Measurements from ENCODE around the gene CIDEB. TPM values are rescaled to one million over a fixed set of nuclear protein-coding genes. Genes with fewer than 3 reads are reported as not detected.

The CIDEB gene
- total and polyA plus RNA-seq, 2 of the 4 experiments (the other 2 are of a cell fraction) = under 0.01 to 0.19 TPM

DNA sequence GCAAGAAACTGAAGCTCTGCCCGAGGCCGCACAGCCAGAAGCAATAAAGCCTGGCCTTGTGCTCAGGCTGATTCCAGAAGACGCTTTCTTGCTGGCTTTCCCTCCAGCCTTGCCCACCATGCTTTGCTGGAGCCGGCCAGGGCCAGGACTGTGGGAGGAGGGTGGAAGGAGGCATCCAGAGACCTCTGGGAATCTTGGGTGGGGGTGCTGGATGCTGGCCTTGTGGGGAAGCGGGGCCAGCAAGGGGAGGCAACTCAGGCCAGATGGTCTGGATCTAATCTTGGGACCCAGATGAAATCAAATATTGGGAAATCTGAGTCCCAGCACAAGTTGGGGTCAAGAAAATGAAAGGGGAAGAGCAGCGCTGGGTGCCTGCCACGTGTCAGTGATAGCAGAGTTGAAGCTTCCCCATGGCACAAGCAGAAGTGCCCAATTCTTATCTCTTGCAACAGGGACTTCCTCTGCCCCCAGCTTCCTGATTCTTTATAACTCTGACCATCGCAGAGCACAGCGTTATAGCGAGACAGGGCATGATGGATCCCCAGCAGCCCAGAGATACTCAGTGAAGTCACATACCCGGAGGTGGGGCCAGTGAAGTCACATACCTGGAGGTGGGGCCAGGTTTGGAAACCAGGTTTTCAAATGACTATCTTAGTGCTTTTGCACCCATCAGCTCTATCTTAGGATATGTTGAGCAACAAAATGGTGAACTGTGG, 30.0 kb downstream of the CIDEB start:
- no peak overlapping the region for H3K4ac ChIP-seq (ENCODE audit: low read depth, low read length)
- no peak overlapping the region for H3K56ac ChIP-seq (ENCODE audit: extremely low read depth, insufficient read depth, low read length)
- H4K5ac ChIP-seq (ENCODE audit: low read depth, low read length) = no peak overlapping the region
- H3K23ac ChIP-seq (ENCODE audit: low read depth, low read length) = no peak overlapping the region
- H2BK15ac ChIP-seq (ENCODE audit: low read depth, low read length) = no peak overlapping the region
- no peaks in the 10 kb centered on the region; the same call in 1 of the 2 replicates for H3K4me1 ChIP-seq (ENCODE audit: control insufficient read depth, insufficient read depth, low read length)
- no peaks in the 10 kb centered on the region for H3K27me3 ChIP-seq (ENCODE audit: control insufficient read depth, insufficient read depth, low read length)
- no peak overlapping the region for H3K27ac ChIP-seq (ENCODE audit: insufficient read depth, low read length)
- no peak overlapping the region for H2AFZ ChIP-seq (replicated peaks; ENCODE audit: low read length, poor library complexity)
- dilution Hi-C loops (cut with HindIII; ENCODE audit: low sequenced_read_pairs, unreplicated experiment) (no loop called here), in situ Hi-C loops (cut with MboI; ENCODE audit: low sequenced_read_pairs) (no loop called here), intact Hi-C loops (cut with micrococcal nuclease) (no loop called here)
- no peak overlapping the region for H2BK20ac ChIP-seq (ENCODE audit: low read depth, low read length)
- H3K9me1 ChIP-seq (ENCODE audit: insufficient read depth, low read length) = no peaks in the 10 kb centered on the region; the same call in 1 of the 2 replicates
- ChIA-PET POLR2A (ENCODE audit: unreplicated experiment) (no interaction called here), CTCF (no interaction called here)
- BruUV-seq (replicated peaks) = no TSS peak
- H3K36me3 ChIP-seq (ENCODE audit: control insufficient read depth, insufficient read depth, low read length) = no peaks in the 10 kb centered on the region
- H4K20me1 ChIP-seq (ENCODE audit: insufficient read depth, low read length) = no peaks in the 10 kb centered on the region
- no peak overlapping the region for H4K8ac ChIP-seq (ENCODE audit: low read depth in 2 of 2, low read length in 2 of 2)
- H3K4me3 ChIP-seq (ENCODE audit: insufficient read depth, low read depth, low read length) = no peak overlapping the region
- no peak overlapping the region for H3K18ac ChIP-seq (ENCODE audit: low read depth, low read length)
- no peak overlapping the region for H3K14ac ChIP-seq (replicated peaks; ENCODE audit: low read depth, low read length)
- no peak for DNase-seq
- peak overlapping the region; percentile 60 for H2AK9ac ChIP-seq (replicated peaks; ENCODE audit: low read depth, low read length, poor library complexity)
- no peak overlapping the region for H2AK5ac ChIP-seq (ENCODE audit: low read depth, low read length)
- peaks cover 3 to 14% of the 10 kb centered on the region in 2 experiments for H3K79me1 ChIP-seq (ENCODE audit: low read depth in 1 of 2, low read length in 2 of 2)
- H4K91ac ChIP-seq (ENCODE audit: insufficient read depth, low read depth, low read length) = no peak overlapping the region
- ATAC-seq (ENCODE audit: low read depth) = no peak
- H3K4me2 ChIP-seq (ENCODE audit: low read depth, low read length) = no peak overlapping the region
- no peak overlapping the region for H2BK5ac ChIP-seq (ENCODE audit: low read depth, low read length, poor library complexity, severe bottlenecking)
- H3K9ac ChIP-seq (ENCODE audit: low read depth, low read length) = no peak overlapping the region
- WGBS, 2 experiments (ENCODE audit: extremely low coverage in 2 of 2, insufficient read length in 1 of 2) = 88% methylated on average over 3 of the region's 11 CpGs; no CpG with 5 or more reads in 1 of the 2 experiments
- no peak overlapping the region for H2BK120ac ChIP-seq (ENCODE audit: low read depth, low read length)
- no peaks in the 10 kb centered on the region for H3K9me3 ChIP-seq (ENCODE audit: control insufficient read depth, insufficient read depth, low read length)
- TF ChIP-seq MXI1 (IDR thresholded peaks at IDR 0.05; ENCODE audit: borderline replicate concordance, low read depth, low read length) (no peak), CEBPB (IDR thresholded peaks at IDR 0.05; ENCODE audit: low read depth, low read length) (no peak), RAD21 (IDR thresholded peaks at IDR 0.05; ENCODE audit: low read length) (no peak), BHLHE40 (IDR thresholded peaks at IDR 0.05; ENCODE audit: low read depth, low read length) (no peak), CHD1 (IDR thresholded peaks at IDR 0.05; ENCODE audit: low read depth, low read length) (no peak), MAFK (IDR thresholded peaks at IDR 0.05; ENCODE audit: low read depth, low read length) (no peak)
- TF ChIP-seq, protein P1, sequence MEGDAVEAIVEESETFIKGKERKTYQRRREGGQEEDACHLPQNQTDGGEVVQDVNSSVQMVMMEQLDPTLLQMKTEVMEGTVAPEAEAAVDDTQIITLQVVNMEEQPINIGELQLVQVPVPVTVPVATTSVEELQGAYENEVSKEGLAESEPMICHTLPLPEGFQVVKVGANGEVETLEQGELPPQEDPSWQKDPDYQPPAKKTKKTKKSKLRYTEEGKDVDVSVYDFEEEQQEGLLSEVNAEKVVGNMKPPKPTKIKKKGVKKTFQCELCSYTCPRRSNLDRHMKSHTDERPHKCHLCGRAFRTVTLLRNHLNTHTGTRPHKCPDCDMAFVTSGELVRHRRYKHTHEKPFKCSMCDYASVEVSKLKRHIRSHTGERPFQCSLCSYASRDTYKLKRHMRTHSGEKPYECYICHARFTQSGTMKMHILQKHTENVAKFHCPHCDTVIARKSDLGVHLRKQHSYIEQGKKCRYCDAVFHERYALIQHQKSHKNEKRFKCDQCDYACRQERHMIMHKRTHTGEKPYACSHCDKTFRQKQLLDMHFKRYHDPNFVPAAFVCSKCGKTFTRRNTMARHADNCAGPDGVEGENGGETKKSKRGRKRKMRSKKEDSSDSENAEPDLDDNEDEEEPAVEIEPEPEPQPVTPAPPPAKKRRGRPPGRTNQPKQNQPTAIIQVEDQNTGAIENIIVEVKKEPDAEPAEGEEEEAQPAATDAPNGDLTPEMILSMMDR (conservative IDR thresholded peaks at IDR 0.05; ENCODE audit: low read depth, low read length) = no peak
